HG03575 (cell line): Measurements from ENCODE around the gene ZNF366.

ENCODE experiments used
- ATAC-seq: cut with Tn5 transposase; IDR thresholded peaks from one replicate; pipeline ENCODE4 v1.9.1; 2021; ENCODE audit not compliant: unreplicated experiment, insufficient number of reproducible peaks, low FRiP score; ENCODE audit errors: extremely low read depth

The ZNF366 gene

DNA sequence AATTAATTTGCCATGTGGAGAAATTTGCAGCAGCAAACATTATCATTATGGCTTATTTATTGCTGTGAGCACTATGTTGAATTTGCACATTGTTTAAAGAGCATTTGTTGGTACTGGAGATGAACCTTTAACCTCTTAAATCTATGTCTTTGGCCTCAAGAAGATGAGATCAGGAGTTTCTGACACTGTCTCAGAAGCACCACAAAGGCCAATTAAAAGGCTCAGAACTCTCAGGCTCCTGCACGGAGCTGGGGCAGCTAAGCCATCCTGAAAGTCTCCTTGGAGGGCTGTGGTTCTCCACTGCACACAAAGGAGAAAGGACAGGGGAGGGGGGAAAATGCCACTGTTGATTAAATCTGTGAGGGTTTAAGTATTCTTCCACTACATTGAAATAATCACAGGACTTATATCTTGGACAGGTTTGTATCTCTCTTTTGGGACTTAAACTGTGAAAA lies 33.1 kb downstream of the ZNF366 start:
- ATAC-seq, result no peak

DNA sequence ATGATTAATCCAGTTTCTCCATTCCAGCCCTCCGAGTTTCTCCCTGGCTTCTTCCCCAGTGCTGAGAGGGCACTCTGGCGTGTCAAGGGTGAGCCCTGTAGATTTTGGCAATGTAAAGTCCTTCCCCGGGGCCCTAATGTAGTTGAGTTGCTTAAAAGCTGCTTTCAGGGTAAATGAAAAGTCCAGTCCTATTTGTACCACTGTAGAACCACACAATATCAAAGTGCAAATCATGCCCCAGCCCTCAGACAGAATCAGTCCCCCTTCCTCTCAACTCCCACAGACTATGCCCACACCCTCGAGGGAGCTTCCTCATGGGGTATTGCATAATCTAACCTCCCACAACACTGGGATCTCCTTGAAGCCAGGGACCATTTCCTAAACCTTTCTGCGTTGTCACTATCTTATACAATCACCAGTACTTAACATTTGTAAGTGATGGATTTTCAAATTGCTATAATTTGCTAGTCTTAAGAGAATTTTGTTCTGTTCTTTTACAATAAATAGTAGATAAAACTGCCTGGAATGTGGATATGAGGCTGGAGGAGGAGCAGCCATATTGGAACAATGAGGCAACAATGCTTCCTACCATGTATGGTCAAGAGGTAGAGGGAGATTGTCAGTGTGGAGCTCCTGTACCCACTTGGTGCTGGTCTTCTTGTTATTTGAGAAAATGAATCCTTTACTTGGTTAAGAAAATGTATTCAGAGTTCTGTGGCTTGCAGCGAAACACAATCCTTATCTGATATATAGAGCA lies 34.4 kb downstream of the ZNF366 start:
- ATAC-seq, result no peak

DNA sequence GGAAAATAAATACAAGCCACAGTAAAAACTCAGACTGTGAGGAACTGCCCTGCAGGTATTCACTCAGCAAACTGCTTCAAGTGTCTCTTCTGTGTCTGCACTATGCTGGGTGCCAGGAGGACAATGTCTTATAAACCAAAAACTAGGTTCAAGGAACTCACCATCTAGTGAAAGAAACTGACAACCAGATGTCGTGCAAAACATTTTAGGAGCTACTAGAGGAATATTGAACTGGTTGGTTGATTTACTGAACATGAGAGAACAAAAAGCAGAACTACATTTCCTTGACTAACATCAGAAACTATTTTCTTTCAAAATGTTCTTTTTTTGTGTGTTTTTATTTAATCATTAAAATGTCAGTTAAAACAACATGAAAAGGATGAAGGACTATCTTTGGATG lies 35.2 kb downstream of the ZNF366 start:
- no peak for ATAC-seq

DNA sequence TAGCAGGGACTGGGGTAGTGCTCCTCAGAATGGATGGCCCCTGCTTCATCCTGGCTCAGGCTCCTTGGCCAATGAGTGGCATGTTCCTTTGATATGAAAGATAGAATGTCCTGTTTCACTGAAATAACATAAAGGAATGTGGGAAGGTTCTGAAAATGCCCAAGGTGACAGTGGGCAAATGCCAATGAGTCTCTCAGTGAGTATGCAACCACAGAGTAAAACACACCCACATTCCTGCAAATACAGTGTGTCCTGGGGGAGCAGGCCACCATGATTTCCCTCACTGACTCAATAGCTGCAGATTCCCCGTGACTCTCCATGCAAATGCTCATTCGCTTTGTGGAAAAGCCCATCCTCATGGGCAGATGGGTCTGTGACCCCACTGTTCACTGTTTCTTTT lies 36.4 kb downstream of the ZNF366 start:
- ATAC-seq, result no peak

DNA sequence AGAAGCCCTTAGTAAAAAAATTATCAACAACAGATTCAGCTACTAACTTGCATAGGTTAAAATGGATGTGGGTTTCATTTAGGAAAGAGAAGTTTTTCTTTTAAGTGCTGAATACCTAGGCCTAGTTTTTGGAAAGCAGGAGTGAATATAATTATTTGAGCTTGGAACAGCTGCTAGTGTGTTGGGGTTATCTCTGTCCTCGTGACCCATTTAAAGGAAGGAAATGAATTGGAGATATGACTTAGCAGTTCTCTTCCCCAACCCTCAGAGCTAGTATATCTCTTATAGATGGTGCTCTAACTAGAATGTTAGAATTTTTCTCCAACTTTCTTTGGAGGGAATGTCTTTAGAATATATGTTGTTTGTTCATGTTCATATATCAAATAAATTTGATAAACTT lies 38.6 kb downstream of the ZNF366 start:
- no peak for ATAC-seq

DNA sequence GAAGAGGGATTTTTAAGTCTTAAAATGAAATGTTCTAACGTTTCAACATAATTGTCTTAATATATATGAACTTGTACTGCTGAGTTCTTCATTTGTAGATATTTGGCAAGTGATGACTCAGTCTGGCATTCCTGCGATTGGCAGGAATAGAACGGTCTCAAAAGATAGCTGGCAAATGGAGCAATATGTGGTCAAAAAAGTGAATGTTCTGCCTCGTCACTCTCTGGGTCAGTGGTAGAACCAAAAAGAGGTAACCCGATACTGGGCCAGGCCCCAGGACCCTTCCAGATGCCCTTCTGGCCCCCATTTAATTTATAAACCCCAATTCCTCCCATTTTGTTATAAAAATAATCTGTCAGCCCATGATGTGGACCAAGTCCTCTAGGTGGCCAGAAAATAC lies 39.2 kb downstream of the ZNF366 start:
- ATAC-seq, result no peak

DNA sequence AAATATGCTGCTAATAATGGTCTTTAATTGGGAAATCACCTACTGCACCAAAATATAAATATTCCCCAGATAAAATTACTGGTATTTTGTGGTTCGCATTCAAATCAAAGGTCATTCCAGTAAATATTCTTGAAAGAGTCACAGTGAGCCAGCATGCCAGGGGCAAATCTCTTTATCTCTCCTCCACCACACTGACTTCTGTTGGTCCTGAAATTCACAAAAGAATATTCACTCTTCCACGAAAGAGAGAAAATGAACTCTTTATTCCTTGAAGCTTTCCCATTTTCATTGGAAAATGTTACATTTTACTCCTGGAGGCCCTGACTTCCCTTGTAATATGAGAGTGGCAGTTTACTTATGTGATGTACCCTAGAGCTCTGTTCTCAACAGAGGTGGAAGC lies 39.7 kb downstream of the ZNF366 start:
- no peak for ATAC-seq

DNA sequence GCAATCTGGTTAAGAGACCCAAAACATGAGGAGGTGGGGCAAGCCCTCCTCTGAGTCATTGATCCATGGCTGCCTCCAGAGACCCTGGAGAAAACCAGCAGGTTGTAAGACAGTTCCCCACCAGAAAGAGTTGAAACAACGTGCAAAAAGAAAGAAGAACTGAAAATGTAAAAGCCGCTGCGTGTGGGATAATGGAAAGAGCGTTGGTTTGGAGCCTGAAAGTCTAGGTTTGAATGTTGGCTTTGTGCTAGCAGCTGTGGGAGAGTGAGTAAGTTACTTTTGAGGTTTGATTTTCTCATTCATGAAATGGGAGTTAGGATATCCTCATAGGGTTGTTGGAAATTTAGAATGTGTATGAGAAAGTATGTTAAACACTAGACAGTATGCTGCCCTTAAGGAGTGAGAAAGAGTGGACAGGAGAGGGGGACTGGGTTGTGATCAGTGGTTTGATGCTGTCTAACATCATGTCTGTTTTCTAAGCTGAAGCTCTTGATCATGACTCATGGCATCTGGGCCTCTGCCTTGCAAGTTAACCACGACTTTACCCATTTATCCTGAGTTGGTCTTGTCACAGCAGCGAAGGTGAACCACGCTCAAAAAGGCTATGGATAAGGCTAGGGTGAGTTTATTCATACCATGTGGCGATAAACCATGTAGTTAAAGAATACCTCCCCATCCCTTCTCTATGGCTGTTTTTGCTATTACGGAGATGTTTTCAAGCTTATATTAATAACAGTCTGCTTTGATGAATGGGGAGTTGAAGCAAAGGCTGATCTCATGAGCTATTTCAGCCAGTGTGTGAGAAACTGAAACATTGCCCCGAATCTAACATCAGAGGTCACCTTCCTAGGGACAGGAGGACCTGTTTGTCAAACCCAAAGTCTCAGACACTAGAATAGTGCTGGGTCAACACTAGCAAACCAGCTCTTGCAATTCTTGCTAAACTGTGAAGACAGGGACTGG lies 41.3 kb downstream of the ZNF366 start:
- peak; percentile 58 for ATAC-seq

DNA sequence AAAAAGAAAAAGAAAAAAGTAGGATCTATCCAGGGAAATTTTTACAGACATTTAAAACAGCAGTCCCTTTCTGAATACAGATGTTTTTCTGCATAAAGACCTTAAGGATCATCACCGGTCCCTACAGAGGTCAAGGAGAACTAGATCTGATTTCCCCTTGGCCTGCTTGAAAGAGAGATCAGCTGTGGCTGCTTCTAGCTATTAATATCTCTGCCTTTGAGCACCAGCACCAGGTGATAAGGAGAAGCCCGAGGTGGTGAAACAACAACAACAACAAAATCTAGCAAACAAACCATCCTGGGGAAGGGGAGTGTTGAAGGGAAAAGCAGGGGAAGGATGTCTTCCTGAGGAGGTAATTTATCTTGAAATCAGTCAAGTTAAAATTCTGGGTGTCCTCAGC lies 42.1 kb downstream of the ZNF366 start:
- ATAC-seq, result no peak

DNA sequence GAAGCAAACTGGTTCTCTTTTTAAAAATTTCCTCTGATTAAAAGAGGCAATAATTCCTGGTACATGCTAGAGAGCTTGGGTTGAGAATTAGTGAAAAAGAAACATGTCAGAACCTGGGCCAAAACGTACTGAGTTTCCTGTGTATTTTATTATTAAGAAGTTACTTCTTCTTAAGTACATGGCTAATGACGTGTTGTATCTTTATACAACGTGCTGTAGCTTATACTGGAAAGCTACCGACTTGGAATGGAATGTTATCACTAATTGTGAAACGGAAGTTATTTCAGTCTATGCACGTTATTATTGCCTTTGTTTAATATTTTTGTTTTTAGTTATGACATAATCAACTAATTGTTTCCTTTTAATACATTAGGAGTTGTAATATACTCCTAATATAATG lies 43.1 kb downstream of the ZNF366 start:
- no peak for ATAC-seq

DNA sequence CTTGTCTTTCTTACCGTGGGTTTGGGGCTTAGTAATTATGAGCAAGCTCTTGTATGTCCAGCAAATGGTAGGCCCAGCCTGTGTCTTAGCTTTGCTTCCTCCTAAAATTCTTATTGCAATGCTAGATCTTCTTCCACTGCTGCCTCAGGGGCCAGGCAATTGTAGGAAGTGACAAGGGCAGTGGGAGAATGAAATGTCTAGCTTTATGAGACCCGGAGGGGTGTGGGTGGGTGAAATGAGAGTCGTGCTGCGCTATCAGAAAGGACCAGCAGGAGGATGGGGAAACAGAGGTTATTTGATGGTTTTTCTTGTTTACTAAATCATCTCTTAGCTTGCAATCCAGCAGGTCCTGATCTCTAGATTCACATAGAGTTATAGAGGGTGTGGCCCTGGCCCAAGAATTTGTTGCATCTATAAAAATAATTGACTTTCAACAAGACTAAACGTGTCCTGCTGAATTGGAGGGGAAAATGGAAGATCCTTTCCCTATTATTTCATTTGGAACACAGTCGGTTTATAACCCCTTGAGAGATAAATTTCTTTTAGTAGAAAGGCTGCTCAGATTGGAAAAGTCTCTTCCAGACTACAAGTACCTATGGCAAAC lies 43.7 kb downstream of the ZNF366 start:
- no peak for ATAC-seq

DNA sequence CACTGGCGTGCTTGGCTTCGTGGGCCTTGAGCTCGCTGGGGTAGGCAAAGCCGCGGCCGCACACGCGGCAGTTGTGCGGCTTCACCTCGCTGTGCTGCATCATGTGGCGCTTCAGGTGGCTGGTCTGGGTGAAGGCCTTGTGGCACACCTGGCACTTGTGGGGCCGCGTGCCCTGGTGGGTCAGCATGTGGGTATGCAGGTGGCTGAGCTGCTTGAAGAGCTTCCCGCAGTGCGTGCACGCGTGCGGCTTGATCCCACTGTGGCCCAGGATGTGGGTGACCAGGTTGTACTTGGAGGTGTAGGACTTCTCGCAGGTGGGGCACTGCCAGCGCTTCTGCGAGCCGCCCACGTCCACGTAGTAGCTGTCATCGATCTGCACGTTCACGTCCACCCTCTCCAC lies 46.8 kb downstream of the ZNF366 start:
- no peak for ATAC-seq

DNA sequence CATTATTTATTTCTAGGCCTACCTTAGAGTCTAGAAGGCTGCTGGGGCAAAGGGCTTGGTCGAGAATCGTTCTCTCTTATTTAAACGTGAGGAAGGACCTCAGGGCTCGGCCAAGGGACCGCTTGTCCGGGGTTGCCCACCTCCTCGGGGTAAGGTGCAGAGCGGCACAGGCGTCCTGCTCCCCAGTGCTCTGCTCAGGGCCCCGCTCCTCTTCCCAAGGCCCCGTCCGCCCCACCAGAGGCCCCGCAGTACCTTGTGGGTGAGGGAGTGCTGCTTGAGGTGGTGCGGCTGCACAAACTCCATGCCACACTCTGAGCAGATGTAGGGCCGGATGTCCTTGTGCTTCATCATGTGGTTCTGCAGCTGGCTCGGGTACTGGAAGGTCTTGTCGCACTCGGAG lies 47.3 kb downstream of the ZNF366 start:
- no peak for ATAC-seq

DNA sequence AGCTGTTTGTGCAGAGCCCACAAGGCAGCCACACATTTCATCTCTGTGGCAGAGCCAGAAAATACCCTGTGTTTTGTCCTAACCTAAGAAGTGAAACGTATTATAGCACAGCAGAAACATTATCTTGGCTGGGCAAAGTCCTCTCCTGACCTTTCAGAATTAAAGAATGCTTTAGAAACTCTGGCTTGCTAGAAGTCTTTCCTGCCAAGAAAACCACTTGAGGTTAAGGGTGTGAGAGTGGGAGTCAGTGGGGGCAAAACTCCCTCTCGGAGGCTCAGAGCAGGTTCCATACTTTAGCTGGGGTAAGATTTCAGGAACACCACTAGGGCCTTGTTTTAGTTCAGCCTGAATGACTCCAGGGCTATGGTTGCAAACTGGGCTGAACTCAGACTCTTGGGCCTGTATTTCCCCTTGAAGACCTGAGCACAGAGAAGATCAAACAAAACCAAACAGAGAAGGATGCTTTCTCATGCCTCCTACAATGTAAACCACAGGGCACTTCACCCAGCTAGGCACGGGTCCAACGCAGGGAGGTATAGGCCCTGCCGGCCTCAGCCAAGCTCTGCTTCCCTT lies 48.0 kb downstream of the ZNF366 start:
- ATAC-seq, result no peak

DNA sequence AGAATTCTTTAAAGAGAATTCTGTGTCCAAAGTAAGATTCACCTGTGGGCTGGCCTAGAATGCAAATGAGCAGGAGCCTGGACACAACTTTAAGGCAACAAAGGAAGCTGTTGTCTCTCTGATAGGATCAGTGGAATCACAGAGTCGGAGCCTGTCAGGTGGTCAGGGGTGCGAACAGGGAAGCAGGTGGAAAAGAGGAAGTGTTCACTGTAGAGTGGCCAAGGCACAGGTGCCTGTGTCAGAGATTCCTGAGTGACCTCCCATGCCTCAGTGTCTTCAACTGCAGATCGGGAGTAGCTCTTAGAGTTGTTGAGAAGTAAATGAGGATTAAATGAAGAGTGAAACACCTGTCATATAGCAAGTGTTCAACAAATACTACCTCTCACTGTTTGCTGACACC lies 48.8 kb downstream of the ZNF366 start:
- ATAC-seq, result no peak

DNA sequence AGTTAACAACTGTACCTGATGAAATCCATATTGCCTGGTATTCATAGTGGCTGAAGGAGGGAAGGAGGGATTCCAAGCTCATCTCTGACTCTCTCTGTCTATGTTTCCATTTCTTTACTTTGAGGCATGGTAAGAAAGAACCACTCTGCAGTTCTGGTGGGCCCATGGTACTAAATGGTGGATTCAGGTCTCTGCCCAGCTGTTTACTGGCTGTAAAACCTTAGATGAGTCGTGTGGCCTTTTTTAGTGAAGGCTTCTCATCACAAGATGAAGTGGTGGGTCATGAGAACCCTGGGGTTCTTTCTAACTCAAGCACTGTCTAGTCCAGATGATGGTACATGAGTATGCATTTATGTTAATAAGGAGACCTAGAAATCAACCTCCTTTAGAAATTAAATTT lies 49.7 kb downstream of the ZNF366 start:
- no peak for ATAC-seq

DNA sequence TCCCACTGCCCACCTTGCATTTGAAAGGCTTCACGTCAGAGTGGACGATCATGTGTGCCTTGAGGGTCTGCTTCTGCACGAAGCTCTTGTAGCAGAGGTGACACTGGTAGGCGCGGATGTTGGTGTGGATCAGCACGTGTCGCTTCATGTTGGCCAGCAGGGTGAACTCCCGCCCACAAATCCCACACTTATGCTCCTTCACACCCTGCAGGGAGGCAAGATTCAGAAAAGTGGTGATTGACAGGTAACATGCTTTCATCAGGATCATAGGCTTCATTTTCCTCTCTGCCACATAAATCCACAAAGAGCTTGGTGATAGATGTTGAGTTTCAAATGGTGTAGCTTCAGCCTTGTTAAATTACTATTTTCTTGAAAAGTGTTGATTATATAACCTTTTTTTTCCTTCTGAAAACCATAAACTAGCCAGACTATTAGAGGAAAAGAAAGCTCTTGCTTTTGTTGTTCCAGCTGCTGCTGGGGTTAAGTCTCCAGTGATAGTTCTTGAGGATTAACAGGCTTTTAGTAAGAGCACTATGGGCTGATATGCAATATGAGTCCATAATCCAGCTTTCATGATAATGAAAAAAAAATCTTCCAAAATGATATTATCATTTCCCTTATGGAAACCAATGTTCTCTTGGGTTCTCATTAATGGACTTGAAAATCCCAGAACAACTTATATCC lies 50.7 kb downstream of the ZNF366 start:
- no peak for ATAC-seq

DNA sequence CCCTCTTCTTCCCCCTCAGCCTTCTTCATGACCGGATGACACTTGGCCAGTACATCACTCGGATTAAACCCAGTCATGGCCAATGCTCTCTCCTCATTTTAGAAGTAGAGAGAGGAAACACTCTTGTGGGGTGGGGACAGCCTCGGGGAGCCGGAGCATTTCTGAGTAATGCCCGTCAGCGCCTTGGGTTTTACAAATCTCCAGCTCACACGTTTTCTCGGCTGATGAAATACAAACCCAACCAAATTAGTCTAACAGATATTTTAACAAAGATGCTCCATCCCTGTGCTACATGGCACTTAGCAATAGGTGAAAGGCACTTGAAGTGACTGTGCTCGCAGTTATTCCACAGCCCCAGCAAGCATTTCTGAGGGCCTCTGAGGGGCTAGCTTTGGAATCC lies 51.7 kb downstream of the ZNF366 start:
- ATAC-seq, result no peak

DNA sequence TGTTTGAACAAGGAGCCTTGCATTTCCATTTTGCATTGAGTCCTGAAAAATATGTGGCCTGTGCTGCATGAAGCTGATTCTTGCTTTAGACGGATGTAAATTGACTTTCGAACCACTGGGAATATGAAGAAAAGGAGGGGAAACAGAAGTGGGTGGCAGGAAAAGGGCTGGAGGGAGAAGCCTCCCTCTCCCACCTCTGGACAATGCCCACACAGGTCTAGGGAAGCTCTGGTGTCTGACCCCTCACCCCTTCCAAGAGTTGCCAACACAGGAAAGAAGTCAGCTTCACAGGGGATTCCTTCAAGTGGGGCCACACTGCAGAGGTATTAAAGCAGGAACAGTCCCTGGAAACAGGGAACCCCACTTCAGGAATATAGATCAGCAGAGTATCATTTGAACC lies 52.2 kb downstream of the ZNF366 start:
- ATAC-seq, result no peak
